Body of pancreas (tissue), 4 donors: ENCODE measurements around the gene DNAH11.

Experiments
- CTCF ChIP-seq, 7 experiments: fragments of 450-650 bp in 4 of 7; fragments of 200-600 bp in 3 of 7; sonication (generic) in 3 of 7; IDR thresholded peaks; one replicate each; pipeline ENCODE4 v1.5.1; 2016 to 2019; ENCODE audit warnings: antibody characterized with exemption in 7 of 7
- POLR2A ChIP-seq, 3 donors: fragments of 450-650 bp; IDR thresholded peaks; one replicate each; pipeline ENCODE4 v1.6.1; 2016; ENCODE audit warnings: antibody characterized with exemption in 3 of 3, mild to moderate bottlenecking in 2 of 3

GRCh38 chr7:21618706-21619105 lies 75.9 kb downstream of the DNAH11 start:
- TF ChIP-seq CTCF (IDR thresholded peaks at IDR 0.05), result no peak
- no peak for TF ChIP-seq POLR2A (IDR thresholded peaks at IDR 0.05)
